HG02678 (cell line): ENCODE results near the gene ZNF837.

Experiments used
- ATAC-seq: cut with Tn5 transposase; IDR thresholded peaks from one replicate; pipeline ENCODE4 v1.9.1; 2021; ENCODE audit warnings: mild to moderate bottlenecking, moderate library complexity; ENCODE audit not compliant: unreplicated experiment

The ZNF837 gene

DNA sequence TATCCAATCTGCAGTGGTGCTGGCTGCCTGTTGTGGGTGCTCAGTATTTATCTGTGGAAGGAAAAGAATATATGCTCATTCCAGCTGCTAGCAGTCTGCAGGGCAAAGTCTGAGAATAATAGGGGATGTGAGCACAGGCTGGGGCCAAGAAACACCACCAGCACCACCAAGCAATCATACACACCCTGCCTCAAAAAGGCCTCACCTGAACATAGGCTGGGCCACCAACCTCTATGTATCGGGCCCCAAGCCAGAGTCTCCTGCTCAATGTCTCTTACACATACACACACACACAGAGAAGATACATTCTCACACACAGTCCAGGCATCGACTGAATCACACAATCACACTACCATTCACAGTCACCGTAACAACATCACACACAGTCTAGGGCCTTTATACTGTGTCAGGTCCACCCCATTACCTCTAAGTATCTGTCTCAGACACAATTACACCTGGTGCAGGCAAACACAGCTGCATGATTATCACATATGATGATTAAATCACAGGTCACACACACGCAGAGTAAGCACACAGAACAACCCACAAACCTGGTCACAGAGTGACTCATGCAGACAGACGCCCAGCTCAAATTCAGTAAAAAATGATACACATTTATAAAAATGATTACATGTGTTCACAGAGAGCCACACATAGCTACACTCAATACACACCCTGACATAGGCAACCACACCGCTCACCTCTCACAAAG, 55.4 kb downstream of the ZNF837 start:
- ATAC-seq, result no peak

DNA sequence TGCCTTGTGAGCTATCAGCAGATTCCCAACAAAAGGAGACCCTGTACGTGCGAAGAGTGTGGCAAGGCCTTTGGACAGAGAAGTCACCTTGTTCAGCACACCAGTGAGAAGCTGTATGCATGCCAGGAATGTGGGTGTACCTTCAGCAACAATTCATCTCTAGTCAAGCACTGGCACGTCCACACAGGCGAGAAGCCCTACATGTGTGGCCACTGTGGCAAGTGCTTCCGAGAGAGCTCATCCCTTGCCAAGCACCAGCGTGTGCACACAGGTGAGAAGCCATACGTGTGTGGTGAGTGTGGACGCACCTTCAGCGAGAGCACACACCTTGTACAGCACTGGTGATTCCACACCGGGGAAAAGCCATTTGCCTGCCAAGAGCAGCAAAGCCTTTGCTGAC, 61.6 kb downstream of the ZNF837 start:
- no peak for ATAC-seq

DNA sequence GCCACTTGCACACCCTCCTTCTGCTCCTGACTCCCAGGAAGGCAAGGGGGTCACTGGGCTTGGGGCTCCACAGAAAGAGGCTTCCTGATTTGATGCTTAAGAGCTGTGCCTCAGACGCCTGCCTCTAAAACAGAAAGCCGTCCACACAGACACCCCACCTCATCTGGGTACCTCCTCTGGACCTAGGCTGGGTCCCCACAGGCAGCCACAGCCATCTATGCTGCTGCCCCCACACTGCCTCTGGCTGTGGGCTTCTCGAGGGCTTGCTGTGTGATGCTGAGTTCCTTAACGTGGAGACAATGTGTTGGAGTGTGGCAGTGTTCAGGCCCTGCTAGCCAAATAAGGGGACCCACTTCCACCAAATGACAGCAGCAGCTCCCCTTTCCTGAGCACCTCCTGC, 62.5 kb downstream of the ZNF837 start:
- ATAC-seq, result no peak
